NCI-H446 treated with DMSO at 0.1 percent for 48 hours (cell line): Measurements from ENCODE around the gene TMEM176B.
"Not testable (repeated sequence)": the region's sequence is repeated elsewhere in the genome, so short reads cannot be mapped to it uniquely, and the experiment has no call there.

Experiments
- DNase-seq: peaks from one replicate; lab custom pipeline; 2025; lab: John Stamatoyannopoulos, UW

TMEM176B gene

GRCh38 chr7:150790416-150791075 is 9.6 kb downstream of the TMEM176B start:
- DNase-seq = no peak

GRCh38 chr7:150788474-150789269 is 11.5 kb downstream of the TMEM176B start:
- no peak for DNase-seq

GRCh38 chr7:150787321-150788281 is 12.6 kb downstream of the TMEM176B start:
- DNase-seq = no peak

- no peak for DNase-seq
Observed at GRCh38 chr7:150784954-150785353, 15.2 kb downstream of the TMEM176B start.

GRCh38 chr7:150784120-150784736 is 15.9 kb downstream of the TMEM176B start:
- DNase-seq = no peak

- no peak for DNase-seq
Observed at GRCh38 chr7:150781961-150782360, 18.2 kb downstream of the TMEM176B start.

- DNase-seq = no peak
Observed at GRCh38 chr7:150781103-150781502, 19.1 kb downstream of the TMEM176B start.

- no peak for DNase-seq
Observed at GRCh38 chr7:150780292-150780691, 19.9 kb downstream of the TMEM176B start.

- DNase-seq = peak; percentile 37
Observed at GRCh38 chr7:150778738-150779301, 21.3 kb downstream of the TMEM176B start.

GRCh38 chr7:150778014-150778737 is 22.0 kb downstream of the TMEM176B start:
- no peak for DNase-seq

- not testable (repeated sequence) for DNase-seq
Observed at GRCh38 chr7:150774131-150774530, 26.0 kb downstream of the TMEM176B start.

- DNase-seq = no peak
Observed at GRCh38 chr7:150769768-150770167, 30.4 kb downstream of the TMEM176B start.

GRCh38 chr7:150766334-150766709 is 33.8 kb downstream of the TMEM176B start:
- DNase-seq = no peak

- no peak for DNase-seq
Observed at GRCh38 chr7:150759479-150759878, 40.7 kb downstream of the TMEM176B start.

GRCh38 chr7:150756858-150757257 is 43.3 kb downstream of the TMEM176B start:
- no peak for DNase-seq

GRCh38 chr7:150756166-150756565 is 44.0 kb downstream of the TMEM176B start:
- DNase-seq = no peak

- no peak for DNase-seq
Observed at GRCh38 chr7:150755473-150756099, 44.6 kb downstream of the TMEM176B start.

GRCh38 chr7:150754951-150755350 is 45.2 kb downstream of the TMEM176B start:
- no peak for DNase-seq

- DNase-seq = no peak
Observed at GRCh38 chr7:150753826-150754603, 46.1 kb downstream of the TMEM176B start.

- DNase-seq = no peak
Observed at GRCh38 chr7:150753239-150753638, 46.9 kb downstream of the TMEM176B start.
